PC-9 (cell line): ENCODE results near the gene HSD17B14. TPM values are rescaled to one million over a fixed set of nuclear protein-coding genes. Genes with fewer than 3 reads are reported as not detected.

Source experiments
- BruUV-seq: library from RNA; stranded (reverse); fragments of 400-500 nt; replicated peaks from 2 replicates; lab custom pipeline; 2021; lab: Mats Ljungman, UMichigan
- CTCF ChIA-PET: fragments of 300-600 bp; sonication (Branson Sonifier 250); formaldehyde crosslinking; loops from one replicate; lab custom pipeline; 2022; ENCODE audit warnings: antibody characterized with exemption; lab: Charles Lee
- POLR2A ChIA-PET: fragments of 300-600 bp; sonication (Branson Sonifier 250); formaldehyde crosslinking; loops from one replicate; lab custom pipeline; 2022; ENCODE audit warnings: antibody characterized with exemption; ENCODE audit not compliant: unreplicated experiment; lab: Charles Lee
- DNase-seq, 2 experiments: peaks; one replicate each; pipeline versions ENCODE4 v3.0.0 to v3.0.0-alpha.2; 2015 to 2022; ENCODE audit warnings: mixed read lengths in 1 of 2
- H2AFZ ChIP-seq: fragments of 200-600 bp; sonication (generic); 2 replicates; pipeline ENCODE4 v1.8.1; 2017; ENCODE audit warnings: antibody characterized with exemption
- H3F3A ChIP-seq: fragments of 200-600 bp; sonication (generic); 2 replicates; pipeline ENCODE4 v1.8.1; 2017; ENCODE audit warnings: antibody characterized with exemption, mild to moderate bottlenecking, low read depth; ENCODE audit not compliant: insufficient read depth
- H3K27ac ChIP-seq: fragments of 200-600 bp; sonication (generic); 2 replicates; pipeline ENCODE4 v1.6.1; 2016; ENCODE audit warnings: mixed run types
- H3K27me3 ChIP-seq: fragments of 200-600 bp; sonication (generic); 2 replicates; pipeline ENCODE4 v1.6.1; 2016; ENCODE audit warnings: low read depth, mixed run types; ENCODE audit not compliant: insufficient read depth
- H3K36me3 ChIP-seq: fragments of 200-600 bp; sonication (generic); 2 replicates; pipeline ENCODE4 v1.6.1; 2016; ENCODE audit warnings: low read depth, mixed run types
- H3K4me1 ChIP-seq: fragments of 200-600 bp; sonication (generic); replicated peaks from 2 replicates; pipeline ENCODE4 v1.6.1; 2016; ENCODE audit warnings: mixed run types; ENCODE audit not compliant: insufficient read depth
- H3K4me2 ChIP-seq: fragments of 200-600 bp; sonication (generic); 2 replicates; pipeline ENCODE4 v1.6.1; 2017; ENCODE audit warnings: mixed run types
- H3K4me3 ChIP-seq: fragments of 200-600 bp; sonication (generic); 2 replicates; pipeline ENCODE4 v1.6.1; 2016; ENCODE audit warnings: mixed run types
- H3K79me2 ChIP-seq: fragments of 200-600 bp; sonication (generic); 2 replicates; pipeline ENCODE4 v1.6.1; 2017; ENCODE audit warnings: low read depth, mixed run types
- H3K9me2 ChIP-seq: fragments of 200-600 bp; sonication (generic); 2 replicates; pipeline ENCODE4 v1.8.1; 2017; ENCODE audit warnings: mild to moderate bottlenecking; ENCODE audit not compliant: insufficient read depth
- H3K9me3 ChIP-seq: fragments of 200-600 bp; sonication (generic); 2 replicates; pipeline ENCODE4 v1.8.1; 2016; ENCODE audit warnings: low read depth; ENCODE audit not compliant: insufficient read depth
- H4K20me1 ChIP-seq: fragments of 200-600 bp; sonication (generic); 2 replicates; pipeline ENCODE4 v1.8.1; 2017; ENCODE audit not compliant: insufficient read depth
- EZH2 ChIP-seq: fragments of 200-600 bp; sonication (generic); IDR thresholded peaks from 2 replicates; pipeline ENCODE4 v1.8.0; 2017; ENCODE audit warnings: antibody characterized with exemption, low read depth
- intact Hi-C: fragments of 100-400 bp; cut with micrococcal nuclease; formaldehyde crosslinking; loops from one replicate; pipeline ENCODE4 v1.10.0; 2022; ENCODE audit not compliant: unreplicated experiment
- total RNA-seq: library from RNA; stranded (reverse); gene quantifications from 2 replicates; pipeline ENCODE4 v1.2.3, GENCODE V29; 2021
- TF ChIP-seq, protein P1 (sequence below): fragments of 200-600 bp; sonication (generic); conservative IDR thresholded peaks from 2 replicates; pipeline ENCODE4 v1.6.1; 2017; ENCODE audit warnings: mixed run types, antibody characterized with exemption, mild to moderate bottlenecking, moderate library complexity

Gene HSD17B14
- total RNA-seq, 1 experiment from 2014 or later: 20.7 TPM

DNA sequence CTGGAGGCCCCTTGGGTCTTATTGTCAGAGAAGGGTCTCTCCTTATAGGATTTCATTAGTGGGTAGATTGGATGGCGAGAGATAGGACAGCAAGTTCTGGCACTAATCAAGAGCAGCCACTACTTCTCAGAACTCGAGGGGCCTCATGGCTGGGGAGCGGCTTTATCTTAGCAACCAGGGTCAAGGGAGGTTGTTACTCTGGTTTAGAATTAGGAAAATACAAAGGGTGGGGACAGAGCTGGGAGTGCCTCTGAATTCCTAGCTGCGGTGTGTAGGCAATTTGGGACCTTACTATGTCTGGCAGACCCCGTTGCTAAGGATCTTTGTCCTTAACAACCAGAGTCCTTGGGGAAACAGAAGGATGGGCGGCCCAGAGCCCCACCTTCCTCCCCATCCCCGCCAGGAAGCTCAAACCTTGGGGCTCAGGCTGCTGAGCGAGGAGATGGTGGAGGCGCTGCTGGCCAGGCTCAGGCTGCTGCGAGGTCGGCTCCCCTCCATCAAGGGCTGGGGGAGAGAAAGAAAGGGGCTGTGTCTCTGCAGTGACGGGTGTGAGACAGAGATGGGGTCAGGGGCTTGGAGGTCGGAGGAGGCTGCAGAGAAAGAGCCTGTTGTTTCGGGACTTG, 30.9 kb upstream of the HSD17B14 start:
- BruUV-seq: no TSS peak

DNA sequence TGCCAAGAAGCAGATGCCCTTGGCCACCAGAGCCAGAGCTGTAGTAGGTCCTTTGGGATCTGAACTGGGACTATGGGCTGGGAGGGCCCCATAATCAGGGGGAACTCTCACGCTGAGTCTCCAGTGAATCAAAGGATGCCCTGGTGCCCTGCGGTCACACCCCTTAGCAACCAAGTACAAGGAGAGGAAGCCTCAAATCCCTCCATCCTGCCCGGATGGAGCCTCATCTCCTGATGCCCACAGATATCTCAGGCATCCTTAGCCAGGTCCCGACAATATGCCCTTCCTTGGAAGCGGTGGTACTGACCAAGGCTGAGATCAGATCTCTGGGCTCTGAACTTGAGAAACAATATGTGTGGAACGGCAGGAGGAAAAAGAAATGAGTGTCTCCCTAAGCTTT, 30.4 kb upstream of the HSD17B14 start:
- POLR2A ChIA-PET: no interaction called here
- BruUV-seq: no TSS peak

More for the DNA sequence above, 30.9 kb upstream of the HSD17B14 start:
- Histone ChIP-seq H3K79me2 (peaks cover under 1% of the 10 kb centered on the region), H2AFZ (no peak overlapping the region), H3F3A (peaks cover 4% of the 10 kb centered on the region), H4K20me1 (no peaks in the 10 kb centered on the region), H3K4me3 (no peak overlapping the region), H3K36me3 (no peaks in the 10 kb centered on the region), H3K27ac (no peak overlapping the region), H3K27me3 (peaks cover 35% of the 10 kb centered on the region), H3K4me1 (no peaks in the 10 kb centered on the region), H3K9me3 (no peaks in the 10 kb centered on the region), H3K9me2 (no peaks in the 10 kb centered on the region), H3K4me2 (no peak overlapping the region)
- intact Hi-C loops: no loop called here
- TF ChIP-seq EZH2: no peak
- TF ChIP-seq, protein P1, sequence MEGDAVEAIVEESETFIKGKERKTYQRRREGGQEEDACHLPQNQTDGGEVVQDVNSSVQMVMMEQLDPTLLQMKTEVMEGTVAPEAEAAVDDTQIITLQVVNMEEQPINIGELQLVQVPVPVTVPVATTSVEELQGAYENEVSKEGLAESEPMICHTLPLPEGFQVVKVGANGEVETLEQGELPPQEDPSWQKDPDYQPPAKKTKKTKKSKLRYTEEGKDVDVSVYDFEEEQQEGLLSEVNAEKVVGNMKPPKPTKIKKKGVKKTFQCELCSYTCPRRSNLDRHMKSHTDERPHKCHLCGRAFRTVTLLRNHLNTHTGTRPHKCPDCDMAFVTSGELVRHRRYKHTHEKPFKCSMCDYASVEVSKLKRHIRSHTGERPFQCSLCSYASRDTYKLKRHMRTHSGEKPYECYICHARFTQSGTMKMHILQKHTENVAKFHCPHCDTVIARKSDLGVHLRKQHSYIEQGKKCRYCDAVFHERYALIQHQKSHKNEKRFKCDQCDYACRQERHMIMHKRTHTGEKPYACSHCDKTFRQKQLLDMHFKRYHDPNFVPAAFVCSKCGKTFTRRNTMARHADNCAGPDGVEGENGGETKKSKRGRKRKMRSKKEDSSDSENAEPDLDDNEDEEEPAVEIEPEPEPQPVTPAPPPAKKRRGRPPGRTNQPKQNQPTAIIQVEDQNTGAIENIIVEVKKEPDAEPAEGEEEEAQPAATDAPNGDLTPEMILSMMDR: no peak
- ChIA-PET POLR2A (no interaction called here), CTCF (no interaction called here)
- no peak for DNase-seq

DNA sequence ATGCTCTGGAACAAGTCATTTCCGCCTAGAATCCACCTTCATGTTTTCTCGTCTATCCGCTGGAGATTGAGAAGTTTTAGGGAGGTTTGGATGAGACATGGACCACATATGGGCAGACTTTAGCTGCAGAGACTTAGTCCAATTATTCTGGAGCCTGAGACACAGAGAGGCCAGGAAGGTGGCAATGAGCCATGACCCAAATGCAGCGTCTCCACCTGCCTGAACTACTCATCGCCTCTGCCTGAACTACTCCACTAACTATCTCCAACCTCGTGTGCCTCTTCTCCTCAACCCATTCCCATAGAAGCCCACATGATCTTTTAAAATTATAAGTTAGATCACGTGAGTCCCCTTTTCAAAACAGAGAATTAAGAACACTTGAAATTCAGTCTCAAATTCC, 26.5 kb upstream of the HSD17B14 start:
- peaks cover 4% of the 10 kb centered on the region for H3F3A ChIP-seq
- H3K27me3 ChIP-seq: peaks cover 35% of the 10 kb centered on the region
- ChIA-PET CTCF (no interaction called here), POLR2A (no interaction called here)
- no peaks in the 10 kb centered on the region for H3K9me3 ChIP-seq
- no peaks in the 10 kb centered on the region for H3K4me1 ChIP-seq
- DNase-seq: no peak
- H3K9me2 ChIP-seq: no peaks in the 10 kb centered on the region
- H3K79me2 ChIP-seq: no peaks in the 10 kb centered on the region
- no peak overlapping the region for H3K4me3 ChIP-seq
- no peak overlapping the region for H2AFZ ChIP-seq
- H3K27ac ChIP-seq: no peak overlapping the region
- no peak overlapping the region for H3K4me2 ChIP-seq
- TF ChIP-seq, protein P1: no peak
- TF ChIP-seq EZH2: no peak
- H3K36me3 ChIP-seq: no peaks in the 10 kb centered on the region
- no TSS peak for BruUV-seq
- intact Hi-C loops: no loop called here
- no peaks in the 10 kb centered on the region for H4K20me1 ChIP-seq

More for the DNA sequence above, 30.4 kb upstream of the HSD17B14 start:
- Histone ChIP-seq H3K4me1 (no peaks in the 10 kb centered on the region), H3K4me2 (no peak overlapping the region), H3F3A (peaks cover 4% of the 10 kb centered on the region), H4K20me1 (no peaks in the 10 kb centered on the region), H2AFZ (no peak overlapping the region), H3K36me3 (no peaks in the 10 kb centered on the region), H3K9me2 (no peaks in the 10 kb centered on the region), H3K9me3 (no peaks in the 10 kb centered on the region), H3K4me3 (no peak overlapping the region), H3K27ac (no peak overlapping the region), H3K27me3 (peaks cover 35% of the 10 kb centered on the region), H3K79me2 (no peaks in the 10 kb centered on the region)
- intact Hi-C loops: no loop called here
- CTCF ChIA-PET: no interaction called here
- DNase-seq: no peak
- TF ChIP-seq, protein P1: no peak
- no peak for TF ChIP-seq EZH2
